Measurements from ENCODE around the gene PAGR1. TPM values are rescaled to one million over a fixed set of nuclear protein-coding genes. Genes with fewer than 3 reads are reported as not detected.
"Not testable (repeated sequence)": the region's sequence is repeated elsewhere in the genome, so short reads cannot be mapped to it uniquely, and the experiment has no call there.

PAGR1 gene
- total RNA-seq, 1 donor from 2014 or later = 26.4 TPM

DNA sequence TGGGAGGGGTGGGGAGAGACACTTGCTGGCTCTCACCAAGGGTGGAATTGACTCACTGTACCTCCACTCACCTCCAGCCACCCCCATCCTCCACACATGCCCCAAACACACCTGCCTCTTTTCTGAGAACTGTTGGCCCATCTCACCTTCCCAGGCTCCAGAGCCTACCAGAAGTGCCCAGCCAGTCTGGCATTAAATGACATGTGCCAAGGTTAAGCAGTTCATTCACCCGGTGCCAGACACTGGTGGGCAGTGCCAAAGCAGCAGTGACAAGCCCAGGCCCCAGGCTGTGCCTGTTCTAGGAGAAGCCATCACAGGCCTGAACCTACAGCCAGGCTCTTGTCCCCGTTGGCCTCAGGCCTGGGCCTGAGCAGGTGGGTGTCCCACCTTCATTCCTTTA lies 15.5 kb downstream of the PAGR1 start:
- H3K27ac Mint-ChIP-seq = no peak overlapping the region
- no peak overlapping the region for H3K4me3 Mint-ChIP-seq (ENCODE audit: low read depth)
- no peaks in the 10 kb centered on the region for H3K27me3 Mint-ChIP-seq
- no peaks in the 10 kb centered on the region for H3K9me3 Mint-ChIP-seq (ENCODE audit: low read depth)
- TF ChIP-seq CTCF (IDR thresholded peaks at IDR 0.05; ENCODE audit: unreplicated experiment) = no peak
- no peaks in the 10 kb centered on the region for H3K36me3 Mint-ChIP-seq (ENCODE audit: insufficient read depth)
- H3K4me1 Mint-ChIP-seq (ENCODE audit: low read depth) = peaks cover 6% of the 10 kb centered on the region
- no peak for DNase-seq (ENCODE audit: low spot score, unreplicated experiment)

DNA sequence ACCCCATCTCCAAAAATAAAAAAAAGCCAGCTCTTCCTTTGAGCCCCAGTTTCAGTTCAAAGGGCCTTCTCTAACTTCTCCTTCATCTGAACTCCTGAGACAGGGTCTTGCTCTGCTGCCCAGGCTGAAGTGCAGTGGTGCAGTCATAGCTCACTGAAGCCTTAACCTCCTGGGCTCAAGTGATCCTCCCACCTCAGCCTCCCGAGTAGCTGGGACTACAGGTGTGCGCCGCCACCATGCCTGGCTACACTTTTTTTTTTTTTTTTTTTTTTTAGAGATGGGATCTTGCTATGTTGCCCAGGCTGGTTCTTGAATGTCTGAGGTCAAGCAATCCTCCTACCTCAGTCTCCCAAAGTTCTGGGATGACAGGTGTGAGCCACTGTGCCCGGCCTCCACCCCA lies 17.3 kb downstream of the PAGR1 start:
- H3K27me3 Mint-ChIP-seq; H3K27ac Mint-ChIP-seq; H3K36me3 Mint-ChIP-seq (ENCODE audit: insufficient read depth); H3K9me3 Mint-ChIP-seq (ENCODE audit: low read depth); H3K4me3 Mint-ChIP-seq (ENCODE audit: low read depth); DNase-seq (ENCODE audit: low spot score, unreplicated experiment); H3K4me1 Mint-ChIP-seq (ENCODE audit: low read depth): not testable (repeated sequence)

DNA sequence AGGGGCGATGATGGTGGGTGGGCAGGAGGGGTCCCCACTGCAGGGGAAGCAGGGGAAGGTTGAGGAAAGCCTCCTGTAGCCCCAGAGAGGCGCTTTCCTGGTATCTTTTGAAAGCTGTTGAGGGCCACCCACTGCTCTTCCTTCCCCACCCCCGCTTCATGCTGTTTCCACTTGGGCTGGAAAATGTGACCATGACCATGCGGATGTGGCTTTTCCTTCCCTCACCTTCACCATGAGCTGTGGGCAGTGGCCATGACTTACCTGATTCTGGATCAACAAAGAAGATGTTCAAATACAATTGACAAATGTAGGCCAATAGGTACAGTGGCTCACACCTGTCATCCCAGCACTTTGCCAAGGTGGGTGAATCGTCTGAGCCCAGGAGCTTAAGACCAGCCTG lies 18.1 kb downstream of the PAGR1 start:
- H3K4me3 Mint-ChIP-seq (ENCODE audit: low read depth) = no peak overlapping the region
- H3K27me3 Mint-ChIP-seq = no peaks in the 10 kb centered on the region
- peaks cover 6% of the 10 kb centered on the region for H3K4me1 Mint-ChIP-seq (ENCODE audit: low read depth)
- DNase-seq (ENCODE audit: low spot score, unreplicated experiment) = no peak
- H3K9me3 Mint-ChIP-seq (ENCODE audit: low read depth) = no peaks in the 10 kb centered on the region
- no peak overlapping the region for H3K27ac Mint-ChIP-seq
- TF ChIP-seq CTCF (IDR thresholded peaks at IDR 0.05; ENCODE audit: unreplicated experiment) = no peak
- no peaks in the 10 kb centered on the region for H3K36me3 Mint-ChIP-seq (ENCODE audit: insufficient read depth)

DNA sequence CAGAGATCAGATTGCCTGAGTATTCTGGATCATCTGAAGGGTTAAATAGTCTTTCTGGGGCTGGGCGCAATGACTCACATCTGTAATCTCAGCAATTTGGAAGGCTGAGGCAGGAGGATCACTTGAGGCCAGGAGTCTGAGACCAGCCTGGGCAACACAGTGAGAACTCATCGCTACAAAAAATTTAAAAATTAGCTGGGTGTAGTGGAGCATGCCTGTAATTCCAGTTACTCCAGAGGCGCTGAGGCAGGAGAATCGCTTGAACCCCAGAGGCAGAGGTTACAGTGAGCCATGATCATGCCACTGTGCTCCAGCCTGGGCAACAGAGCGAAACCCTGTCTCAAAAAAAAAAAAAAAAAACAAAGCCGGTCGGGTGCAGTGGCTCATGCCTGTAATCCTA lies 20.0 kb downstream of the PAGR1 start:
- TF ChIP-seq CTCF (IDR thresholded peaks at IDR 0.05; ENCODE audit: unreplicated experiment) = no peak
- H3K27ac Mint-ChIP-seq = no peak overlapping the region
- H3K4me3 Mint-ChIP-seq (ENCODE audit: low read depth) = no peak overlapping the region
- H3K9me3 Mint-ChIP-seq (ENCODE audit: low read depth) = no peaks in the 10 kb centered on the region
- no peaks in the 10 kb centered on the region for H3K4me1 Mint-ChIP-seq (ENCODE audit: low read depth)
- H3K36me3 Mint-ChIP-seq (ENCODE audit: insufficient read depth) = no peaks in the 10 kb centered on the region
- H3K27me3 Mint-ChIP-seq = no peaks in the 10 kb centered on the region
- no peak for DNase-seq (ENCODE audit: low spot score, unreplicated experiment)

DNA sequence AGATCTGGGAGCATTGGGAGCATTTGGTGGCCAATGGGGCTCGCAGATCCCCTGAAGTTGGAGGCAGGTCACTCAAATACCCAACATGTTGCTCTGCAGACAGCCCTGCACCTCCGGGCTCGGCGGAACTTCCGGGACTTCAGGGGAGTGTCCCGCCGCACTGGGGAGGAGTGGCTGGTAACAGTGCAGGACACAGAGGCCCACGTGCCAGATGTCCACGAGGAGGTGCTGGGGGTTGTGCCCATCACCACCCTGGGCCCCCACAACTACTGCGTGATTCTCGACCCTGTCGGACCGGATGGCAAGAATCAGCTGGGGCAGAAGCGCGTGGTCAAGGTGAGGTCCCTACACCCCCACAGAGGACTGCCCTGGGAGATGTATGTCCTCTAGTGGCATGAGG lies 20.7 kb downstream of the PAGR1 start:
- Mint-ChIP-seq H3K36me3 (ENCODE audit: insufficient read depth) (no peaks in the 10 kb centered on the region), H3K27ac (no peak overlapping the region), H3K27me3 (no peaks in the 10 kb centered on the region), H3K9me3 (ENCODE audit: low read depth) (no peaks in the 10 kb centered on the region), H3K4me3 (ENCODE audit: low read depth) (no peak overlapping the region), H3K4me1 (ENCODE audit: low read depth) (no peaks in the 10 kb centered on the region)
- TF ChIP-seq CTCF (IDR thresholded peaks at IDR 0.05; ENCODE audit: unreplicated experiment) = no peak
- DNase-seq (ENCODE audit: low spot score, unreplicated experiment) = no peak

DNA sequence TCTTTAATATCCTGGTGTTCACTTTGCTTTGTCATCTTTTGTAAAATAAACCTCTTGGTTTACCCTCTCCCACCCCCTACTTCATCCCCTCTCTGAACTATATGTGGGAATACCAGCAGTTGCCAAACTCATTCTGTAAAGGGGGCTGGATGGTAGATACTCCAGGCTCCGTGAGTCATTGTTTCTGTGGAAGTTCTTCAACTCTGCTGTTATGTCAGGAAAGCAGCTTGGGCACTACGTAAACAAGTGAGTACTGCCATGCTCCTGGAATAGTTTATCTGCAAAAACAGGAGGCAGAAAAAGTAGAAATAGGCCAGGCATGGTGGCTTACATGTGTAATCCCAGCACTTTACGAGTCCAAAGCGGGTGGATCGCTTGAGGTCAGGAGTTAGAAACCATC lies 21.9 kb downstream of the PAGR1 start:
- no peak overlapping the region for H3K4me3 Mint-ChIP-seq (ENCODE audit: low read depth)
- H3K27me3 Mint-ChIP-seq = no peaks in the 10 kb centered on the region
- H3K36me3 Mint-ChIP-seq (ENCODE audit: insufficient read depth) = no peaks in the 10 kb centered on the region
- no peak for TF ChIP-seq CTCF (IDR thresholded peaks at IDR 0.05; ENCODE audit: unreplicated experiment)
- no peaks in the 10 kb centered on the region for H3K4me1 Mint-ChIP-seq (ENCODE audit: low read depth)
- H3K27ac Mint-ChIP-seq = no peak overlapping the region
- DNase-seq (ENCODE audit: low spot score, unreplicated experiment) = no peak
- no peaks in the 10 kb centered on the region for H3K9me3 Mint-ChIP-seq (ENCODE audit: low read depth)
